ENCODE results near the gene CIAO3. TPM values are rescaled to one million over a fixed set of nuclear protein-coding genes. Genes with fewer than 3 reads are reported as not detected.
A peak's percentile ranks its signal among the peaks of the same experiment; 100 is the strongest.

Gene CIAO3
- total RNA-seq, 1 donor from 2014 or later, result 47.1 TPM

- no peak for DNase-seq (ENCODE audit: low spot score)
Measured at GRCh38 chr16:734981-735881, 5.6 kb downstream of the CIAO3 start.

DNA sequence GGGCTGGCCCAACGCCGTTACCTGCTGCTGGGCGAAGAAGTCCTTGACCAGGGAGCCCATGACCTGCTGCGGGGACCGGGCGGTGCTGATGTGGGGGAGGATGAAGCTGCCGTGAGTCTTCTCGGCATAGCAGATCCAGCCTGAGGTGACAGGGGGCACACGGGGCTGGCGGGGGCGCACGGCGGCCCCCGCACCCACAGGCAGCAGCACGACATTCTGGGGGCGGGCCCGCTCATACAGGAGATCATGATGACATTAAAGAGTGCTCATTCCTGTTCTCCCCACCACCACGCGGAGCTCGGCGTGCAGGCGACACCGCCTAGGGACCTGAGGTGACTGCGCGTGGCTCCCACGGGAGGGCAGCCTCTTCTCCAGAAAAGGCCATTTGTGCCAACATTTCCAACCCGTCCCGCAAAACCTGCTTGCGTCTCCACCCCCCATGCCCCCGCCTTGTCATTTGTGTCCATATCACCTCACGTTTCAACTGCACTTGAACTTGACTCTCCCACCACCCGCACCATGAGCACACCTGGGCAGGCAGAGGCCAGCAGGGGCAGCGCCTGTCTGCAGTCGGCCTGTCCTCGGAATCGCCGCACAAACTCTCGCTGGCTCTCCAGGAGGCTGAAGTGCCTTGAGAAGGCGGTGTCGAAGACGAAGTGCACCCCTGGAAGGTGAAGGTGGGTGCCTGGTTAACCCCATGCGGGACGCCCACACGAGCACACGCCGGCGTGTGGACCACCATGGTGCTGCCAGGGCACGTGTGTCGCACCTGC is 6.4 kb downstream of the CIAO3 start:
- DNase-seq (ENCODE audit: low spot score), result no peak

GRCh38 chr16:733382-734207 is 7.2 kb downstream of the CIAO3 start:
- DNase-seq (ENCODE audit: low spot score), result no peak

GRCh38 chr16:732936-733335 is 7.9 kb downstream of the CIAO3 start:
- DNase-seq (ENCODE audit: low spot score), result no peak

- DNase-seq (ENCODE audit: low spot score), result no peak
Measured at GRCh38 chr16:732332-732731, 8.5 kb downstream of the CIAO3 start.

GRCh38 chr16:730666-731509 is 9.9 kb downstream of the CIAO3 start:
- no peak for DNase-seq (ENCODE audit: low spot score)

GRCh38 chr16:729768-730665 is 10.8 kb downstream of the CIAO3 start:
- no peak for DNase-seq (ENCODE audit: low spot score)

GRCh38 chr16:728890-729744 is 11.7 kb downstream of the CIAO3 start:
- no peak for DNase-seq (ENCODE audit: low spot score)

DNA sequence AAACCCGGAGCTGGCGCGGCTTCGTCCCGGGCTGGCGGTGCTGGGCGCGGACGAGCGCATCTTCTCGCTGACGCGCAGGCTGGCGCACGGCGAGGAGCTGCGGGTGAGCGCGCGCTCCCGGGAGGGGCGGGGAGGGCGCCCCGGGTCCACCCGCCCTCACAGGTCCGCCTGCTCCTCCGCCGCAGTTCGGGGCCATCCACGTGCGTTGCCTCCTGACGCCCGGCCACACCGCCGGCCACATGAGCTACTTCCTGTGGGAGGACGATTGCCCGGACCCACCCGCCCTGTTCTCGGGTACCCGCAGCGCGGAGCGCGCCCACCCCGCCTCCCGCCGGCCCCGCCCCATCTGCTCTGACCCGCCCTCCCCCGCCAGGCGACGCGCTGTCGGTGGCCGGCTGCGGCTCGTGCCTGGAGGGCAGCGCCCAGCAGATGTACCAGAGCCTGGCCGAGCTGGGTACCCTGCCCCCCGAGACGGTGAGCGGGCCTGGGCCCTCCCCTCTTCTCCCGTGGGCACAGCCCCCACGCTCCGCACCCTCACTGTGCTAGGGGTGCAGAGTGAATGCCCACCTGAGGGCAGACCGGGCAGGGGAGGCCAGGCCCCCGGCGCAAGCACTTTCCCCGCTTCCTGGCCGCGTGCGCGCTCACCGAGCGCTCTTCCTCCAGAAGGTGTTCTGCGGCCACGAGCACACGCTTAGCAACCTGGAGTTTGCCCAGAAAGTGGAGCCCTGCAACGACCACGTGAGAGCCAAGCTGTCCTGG is 12.5 kb downstream of the CIAO3 start:
- DNase-seq (ENCODE audit: low spot score), result peak; percentile 57

DNA sequence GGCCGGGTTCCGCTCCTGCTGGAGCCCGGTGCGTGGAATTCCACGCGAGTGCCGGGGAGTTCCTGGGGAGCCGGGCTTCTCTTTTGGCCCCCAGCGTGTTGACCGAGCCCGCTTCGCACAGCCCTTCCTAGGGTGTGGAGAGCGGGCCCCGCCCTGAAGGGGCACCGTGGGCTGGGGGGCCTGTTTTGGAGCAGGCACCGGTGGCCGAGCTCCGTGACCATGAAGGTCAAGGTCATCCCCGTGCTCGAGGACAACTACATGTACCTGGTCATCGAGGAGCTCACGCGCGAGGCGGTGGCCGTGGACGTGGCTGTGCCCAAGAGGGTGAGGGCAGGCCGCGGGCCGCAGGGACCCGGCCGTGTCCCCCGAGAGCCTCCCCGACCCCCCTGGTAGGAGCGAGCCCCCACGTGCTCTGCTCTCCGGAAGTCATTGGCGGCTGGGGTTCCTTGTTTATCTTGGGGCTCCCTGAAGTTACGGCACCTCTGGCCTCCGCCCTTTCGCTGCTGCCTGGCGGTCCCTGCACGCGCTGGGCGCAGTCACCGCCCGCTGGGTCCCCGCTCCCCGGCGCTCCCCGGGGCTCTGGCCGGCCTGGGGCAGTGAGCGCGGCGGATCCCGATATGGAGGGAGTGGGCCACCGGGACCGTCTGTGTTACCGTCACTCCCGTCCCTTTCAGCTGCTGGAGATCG is 13.4 kb downstream of the CIAO3 start:
- DNase-seq (ENCODE audit: low spot score), result no peak

GRCh38 chr16:726438-727290 is 14.1 kb downstream of the CIAO3 start, which contains the start of the genes CCDC78 and HAGHL:
Gene CCDC78 (minus strand): TSS chr16:726443. CDS start chr16:726367, 76 bp downstream.
Gene HAGHL (plus strand): TSS chr16:727106. CDS start chr16:727510, 404 bp downstream.
- DNase-seq (ENCODE audit: low spot score), result peak; percentile 53

GRCh38 chr16:726188-726437 is 14.7 kb downstream of the CIAO3 start:
- no peak for DNase-seq (ENCODE audit: low spot score)

- no peak for DNase-seq (ENCODE audit: low spot score)
Measured at GRCh38 chr16:725463-726187, 15.2 kb downstream of the CIAO3 start.

DNA sequence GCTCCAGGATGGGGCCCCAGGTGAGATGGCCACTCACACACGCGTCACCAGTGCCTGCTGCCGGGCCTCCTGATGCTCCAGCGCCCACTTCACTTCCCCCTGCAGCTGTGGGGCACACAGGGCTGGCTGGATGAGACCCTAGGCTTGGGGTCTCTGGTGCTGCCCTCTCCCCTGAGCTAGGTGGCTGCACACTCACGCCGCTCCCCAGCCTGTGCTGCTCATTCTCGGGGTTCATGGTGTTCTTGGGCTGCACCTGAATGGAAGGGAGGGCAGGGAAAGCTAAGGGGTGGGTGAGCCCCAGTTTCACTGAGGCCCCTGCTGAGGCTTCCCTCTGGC is 15.8 kb downstream of the CIAO3 start:
- no peak for DNase-seq (ENCODE audit: low spot score)

DNA sequence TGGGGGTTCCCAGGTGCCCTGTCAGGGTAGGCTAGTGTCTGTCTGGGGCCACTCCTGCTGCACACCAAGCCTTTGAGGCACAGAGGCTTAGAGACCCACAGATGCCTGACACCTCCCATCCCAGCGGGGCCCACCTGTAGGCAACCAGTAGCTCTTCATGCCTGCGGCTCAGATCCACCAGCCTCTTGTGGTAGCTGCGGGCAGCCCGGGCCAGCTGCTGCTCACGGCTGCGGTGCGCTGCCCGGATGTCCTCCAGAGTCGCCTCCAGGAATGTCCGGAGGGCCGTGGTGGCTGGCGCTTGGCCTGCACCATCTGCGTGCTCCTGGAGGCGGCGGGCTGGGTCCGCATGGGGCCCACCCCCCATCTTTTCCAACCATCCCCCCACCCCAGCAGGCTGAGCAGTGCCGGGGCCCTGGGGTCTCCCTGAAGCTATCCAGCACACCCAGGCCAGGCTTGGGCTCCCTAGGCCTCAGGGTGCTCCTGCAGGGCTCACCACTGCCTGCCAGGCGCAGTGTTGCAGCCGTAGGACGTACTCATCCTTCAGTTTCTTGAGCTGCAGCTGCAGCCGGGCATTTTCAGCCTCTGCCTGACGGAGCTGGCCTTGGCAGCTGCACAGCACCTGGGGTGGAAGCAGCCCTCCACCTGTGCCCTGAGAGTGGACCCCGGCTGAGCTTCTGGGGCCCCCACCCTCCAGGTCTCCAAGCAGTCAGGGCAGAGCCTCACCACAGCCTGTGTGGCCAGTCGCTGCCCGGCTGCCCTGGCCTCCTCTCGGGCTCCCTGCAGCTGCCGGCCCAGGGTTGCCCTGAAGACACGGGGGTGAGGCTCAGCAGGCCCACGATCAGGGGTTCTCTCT is 16.4 kb downstream of the CIAO3 start:
- no peak for DNase-seq (ENCODE audit: low spot score)
